Panc1 (cell line): ENCODE measurements around the gene CD2BP2.

Experiments used
- CTCF ChIP-seq: fragments of 450-650 bp; IDR thresholded peaks from 2 replicates; pipeline ENCODE4 v1.5.1; 2017; ENCODE audit warnings: mild to moderate bottlenecking
- REST ChIP-seq, 2 experiments: IDR thresholded peaks; 2 replicates each; pipeline ENCODE4 v1.6.1; 2011 to 2012; ENCODE audit warnings: low read depth in 2 of 2, control low read depth in 1 of 2, low read length in 1 of 2, mild to moderate bottlenecking in 1 of 2, moderate library complexity in 1 of 2; ENCODE audit not compliant: insufficient read depth in 1 of 2

- no peak for TF ChIP-seq CTCF
- no peak for TF ChIP-seq REST (IDR thresholded peaks at IDR 0.05; ENCODE audit: insufficient read depth in 1 of 2, low read depth in 2 of 2, low read length in 1 of 2)
Measured at GRCh38 chr16:30361180-30361579, 6.1 kb upstream of the CD2BP2 start.
